MM.1S (cell line): ENCODE results near the gene PIK3R2.

ENCODE experiments used
- DNase-seq: peaks from one replicate; pipeline ENCODE4 v3.0.0-alpha.2; 2015
- H2AFZ ChIP-seq: fragments of 300-600 bp; sonication (generic); 2 replicates; pipeline ENCODE4 v1.6.0; 2016; ENCODE audit warnings: antibody characterized with exemption, low read length
- H3F3A ChIP-seq: fragments of 300-600 bp; sonication (generic); 2 replicates; pipeline ENCODE4 v1.6.1; 2016; ENCODE audit warnings: mild to moderate bottlenecking, antibody characterized with exemption, low read length, moderate library complexity, mixed read lengths; ENCODE audit not compliant: insufficient read depth
- H3K27ac ChIP-seq: fragments of 300-600 bp; sonication (generic); 2 replicates; pipeline ENCODE4 v1.5.1; 2016; ENCODE audit warnings: mild to moderate bottlenecking, low read length
- H3K27me3 ChIP-seq: fragments of 300-600 bp; sonication (generic); replicated peaks from 2 replicates; pipeline ENCODE4 v1.6.0; 2016; ENCODE audit warnings: low read length; ENCODE audit not compliant: insufficient read depth
- H3K36me3 ChIP-seq: fragments of 300-600 bp; sonication (generic); replicated peaks from 2 replicates; pipeline ENCODE4 v1.6.1; 2016; ENCODE audit warnings: mild to moderate bottlenecking, low read length, mixed read lengths; ENCODE audit not compliant: insufficient read depth
- H3K4me1 ChIP-seq: fragments of 300-600 bp; sonication (generic); 2 replicates; pipeline ENCODE4 v1.6.1; 2016; ENCODE audit warnings: low read length, mixed read lengths
- H3K4me2 ChIP-seq: fragments of 300-600 bp; sonication (generic); 2 replicates; pipeline ENCODE4 v1.6.0; 2016; ENCODE audit warnings: low read depth, low read length
- H3K4me3 ChIP-seq: fragments of 300-600 bp; sonication (generic); 2 replicates; pipeline ENCODE4 v1.5.1; 2016; ENCODE audit warnings: low read length, mixed read lengths
- H3K79me2 ChIP-seq: fragments of 300-600 bp; sonication (generic); 2 replicates; pipeline ENCODE4 v1.6.1; 2016; ENCODE audit warnings: mixed run types, low read length, mixed read lengths
- H3K9ac ChIP-seq: fragments of 300-600 bp; sonication (generic); 2 replicates; pipeline ENCODE4 v1.6.1; 2016; ENCODE audit warnings: low read length, mixed read lengths
- H3K9me2 ChIP-seq: fragments of 300-600 bp; sonication (generic); replicated peaks from 2 replicates; pipeline ENCODE4 v1.6.1; 2016; ENCODE audit warnings: mild to moderate bottlenecking, low read length, mixed read lengths; ENCODE audit not compliant: insufficient read depth
- H3K9me3 ChIP-seq: fragments of 300-600 bp; sonication (generic); replicated peaks from 2 replicates; pipeline ENCODE4 v1.6.1; 2016; ENCODE audit warnings: mild to moderate bottlenecking, low read length, mixed read lengths; ENCODE audit not compliant: insufficient read depth
- H4K20me1 ChIP-seq: fragments of 300-600 bp; sonication (generic); 2 replicates; pipeline ENCODE4 v1.6.1; 2016; ENCODE audit warnings: mild to moderate bottlenecking, low read length, moderate library complexity, mixed read lengths; ENCODE audit not compliant: insufficient read depth
- EZH2 ChIP-seq: fragments of 300-600 bp; sonication (generic); optimal IDR thresholded peaks from 2 replicates; pipeline ENCODE3; 2017; ENCODE audit warnings: low read depth, mild to moderate bottlenecking, antibody characterized with exemption, low read length, mixed read lengths
- EZH2phosphoT487 ChIP-seq: fragments of 300-600 bp; sonication (generic); IDR thresholded peaks from 2 replicates; pipeline ENCODE4 v1.6.1; 2018; ENCODE audit warnings: antibody characterized with exemption, low read length
- TF ChIP-seq, protein P1 (sequence below): fragments of 300-600 bp; sonication (generic); IDR thresholded peaks from 2 replicates; pipeline ENCODE4 v1.5.1; 2016; ENCODE audit warnings: antibody characterized with exemption, low read length, mixed read lengths

Gene PIK3R2

DNA sequence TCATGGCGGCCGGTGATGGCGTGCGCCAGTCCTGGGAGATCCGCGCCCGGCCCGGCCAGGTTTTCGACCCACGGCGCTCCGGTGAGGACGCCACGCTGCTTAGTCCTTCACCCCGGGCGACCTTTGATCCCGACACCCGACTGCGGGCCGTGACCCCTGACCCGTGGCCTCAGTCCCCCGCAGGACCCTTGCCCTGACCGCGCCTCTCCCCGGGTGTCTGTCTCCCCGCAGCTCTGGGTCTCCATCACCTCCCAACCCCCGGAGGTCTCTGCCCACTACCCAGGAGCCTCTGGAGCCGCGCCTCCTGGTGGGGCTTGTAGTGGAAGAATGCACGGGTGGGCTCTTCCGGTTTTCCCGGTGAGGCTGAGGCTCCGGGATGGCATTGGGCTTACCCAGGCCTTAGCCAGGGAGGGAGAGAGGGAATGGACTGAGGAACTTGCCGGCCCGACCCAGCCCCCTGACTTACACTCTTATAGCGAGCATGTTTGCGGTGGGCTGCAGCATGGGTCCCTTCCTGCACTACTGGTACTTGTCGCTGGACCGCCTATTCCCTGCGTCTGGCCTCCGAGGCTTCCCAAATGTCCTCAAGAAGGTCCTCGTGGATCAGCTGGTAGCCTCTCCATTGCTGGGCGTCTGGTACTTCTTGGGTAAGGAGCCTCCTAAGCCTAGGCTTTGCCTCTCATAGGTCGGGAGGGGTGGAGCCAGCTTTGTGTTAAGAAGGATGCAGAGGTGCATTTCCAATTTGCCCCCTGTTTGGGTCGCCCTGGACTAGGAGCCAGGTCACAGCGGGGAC lies 40.6 kb downstream of the PIK3R2 start:
- H3K4me3 ChIP-seq = peak overlapping the region; percentile 90
- no peaks in the 10 kb centered on the region for H3K27me3 ChIP-seq
- H3K9ac ChIP-seq = peak overlapping the region; percentile 73
- H4K20me1 ChIP-seq = no peaks in the 10 kb centered on the region
- H3K9me3 ChIP-seq = no peaks in the 10 kb centered on the region
- H3K9me2 ChIP-seq = no peaks in the 10 kb centered on the region
- H3K79me2 ChIP-seq = peaks cover 7% of the 10 kb centered on the region
- peaks cover 11% of the 10 kb centered on the region for H3F3A ChIP-seq
- peak overlapping the region; percentile 98 for H3K4me2 ChIP-seq
- TF ChIP-seq EZH2phosphoT487 = no peak
- TF ChIP-seq, protein P1, sequence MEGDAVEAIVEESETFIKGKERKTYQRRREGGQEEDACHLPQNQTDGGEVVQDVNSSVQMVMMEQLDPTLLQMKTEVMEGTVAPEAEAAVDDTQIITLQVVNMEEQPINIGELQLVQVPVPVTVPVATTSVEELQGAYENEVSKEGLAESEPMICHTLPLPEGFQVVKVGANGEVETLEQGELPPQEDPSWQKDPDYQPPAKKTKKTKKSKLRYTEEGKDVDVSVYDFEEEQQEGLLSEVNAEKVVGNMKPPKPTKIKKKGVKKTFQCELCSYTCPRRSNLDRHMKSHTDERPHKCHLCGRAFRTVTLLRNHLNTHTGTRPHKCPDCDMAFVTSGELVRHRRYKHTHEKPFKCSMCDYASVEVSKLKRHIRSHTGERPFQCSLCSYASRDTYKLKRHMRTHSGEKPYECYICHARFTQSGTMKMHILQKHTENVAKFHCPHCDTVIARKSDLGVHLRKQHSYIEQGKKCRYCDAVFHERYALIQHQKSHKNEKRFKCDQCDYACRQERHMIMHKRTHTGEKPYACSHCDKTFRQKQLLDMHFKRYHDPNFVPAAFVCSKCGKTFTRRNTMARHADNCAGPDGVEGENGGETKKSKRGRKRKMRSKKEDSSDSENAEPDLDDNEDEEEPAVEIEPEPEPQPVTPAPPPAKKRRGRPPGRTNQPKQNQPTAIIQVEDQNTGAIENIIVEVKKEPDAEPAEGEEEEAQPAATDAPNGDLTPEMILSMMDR = no peak
- no peak for TF ChIP-seq EZH2
- DNase-seq = no peak
- H3K4me1 ChIP-seq = peaks cover 8% of the 10 kb centered on the region; the same call in 1 of the 2 replicates
- peak overlapping the region; percentile 83 for H2AFZ ChIP-seq
- peak overlapping the region; percentile 24; the same call in 1 of the 2 replicates for H3K27ac ChIP-seq
- H3K36me3 ChIP-seq = no peaks in the 10 kb centered on the region

DNA sequence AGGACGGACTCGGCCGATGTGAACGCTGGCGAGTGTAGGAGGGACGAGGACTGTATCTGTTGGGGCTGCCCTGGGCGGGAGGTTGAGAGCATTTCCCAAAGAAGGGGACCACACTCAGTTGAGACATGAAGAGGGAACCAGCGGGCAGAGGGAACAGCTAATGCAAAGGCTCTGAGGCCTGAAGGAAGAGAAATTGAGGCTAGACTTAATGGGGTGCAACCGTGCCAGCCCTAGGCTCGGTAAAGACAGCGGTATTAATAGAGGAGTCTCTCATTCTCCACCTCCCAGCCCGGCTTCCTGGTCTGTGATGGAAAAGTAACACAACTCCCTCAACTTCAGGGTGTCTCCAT lies 41.2 kb downstream of the PIK3R2 start:
- peaks cover 11% of the 10 kb centered on the region for H3F3A ChIP-seq
- no peak for TF ChIP-seq EZH2phosphoT487
- no peak for TF ChIP-seq EZH2
- TF ChIP-seq, protein P1 = no peak
- no peak for DNase-seq
- peak overlapping the region; percentile 98 for H3K4me2 ChIP-seq
- no peaks in the 10 kb centered on the region for H3K9me2 ChIP-seq
- no peaks in the 10 kb centered on the region for H4K20me1 ChIP-seq
- no peaks in the 10 kb centered on the region for H3K27me3 ChIP-seq
- H3K79me2 ChIP-seq = peaks cover 7% of the 10 kb centered on the region
- H3K4me3 ChIP-seq = peak overlapping the region; percentile 90
- H3K4me1 ChIP-seq = peaks cover 8% of the 10 kb centered on the region; the same call in 1 of the 2 replicates
- no peak overlapping the region for H3K27ac ChIP-seq
- H3K36me3 ChIP-seq = no peaks in the 10 kb centered on the region
- H3K9me3 ChIP-seq = no peaks in the 10 kb centered on the region
- H2AFZ ChIP-seq = no peak overlapping the region
- no peak overlapping the region; the same call in 1 of the 2 replicates for H3K9ac ChIP-seq

DNA sequence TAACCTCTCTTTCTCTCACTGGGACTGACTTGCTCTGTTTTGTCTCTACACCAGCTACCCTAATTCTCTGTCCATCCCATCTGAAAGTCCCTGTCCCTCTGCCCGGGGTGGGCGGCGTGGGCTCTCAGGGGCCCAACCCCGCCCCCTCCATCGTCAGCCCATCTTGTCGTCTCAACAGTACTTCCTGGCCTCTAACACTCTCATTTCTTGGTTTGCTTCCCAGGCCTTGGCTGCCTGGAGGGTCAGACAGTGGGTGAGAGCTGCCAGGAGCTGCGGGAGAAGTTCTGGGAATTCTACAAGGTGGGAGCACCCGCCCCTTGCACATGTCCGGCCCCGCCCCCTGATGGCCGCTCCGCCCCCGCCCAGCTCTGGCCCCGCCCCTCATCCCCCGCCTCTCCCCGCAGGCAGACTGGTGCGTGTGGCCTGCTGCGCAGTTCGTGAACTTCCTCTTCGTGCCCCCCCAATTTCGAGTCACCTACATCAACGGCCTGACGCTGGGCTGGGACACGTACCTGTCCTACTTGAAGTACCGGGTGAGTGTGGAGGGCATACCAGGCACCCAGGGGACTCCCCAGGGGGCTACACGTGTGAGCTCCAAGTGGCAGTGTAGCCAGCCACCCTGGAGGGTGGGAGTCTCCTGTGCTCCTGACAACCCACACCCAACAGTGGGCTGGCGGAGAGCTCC lies 41.7 kb downstream of the PIK3R2 start:
- Histone ChIP-seq H3K4me2 (0 out of 2 replicates have a peak overlapping the region, but pooled peaks have one; percentile 98), H3K36me3 (no peaks in the 10 kb centered on the region), H3K4me3 (no peak overlapping the region), H2AFZ (no peak overlapping the region), H4K20me1 (no peaks in the 10 kb centered on the region), H3K27ac (no peak overlapping the region), H3K4me1 (peaks cover 8% of the 10 kb centered on the region; the same call in 1 of the 2 replicates), H3K9me3 (no peaks in the 10 kb centered on the region), H3K9me2 (no peaks in the 10 kb centered on the region), H3F3A (peaks cover 11% of the 10 kb centered on the region), H3K27me3 (no peaks in the 10 kb centered on the region), H3K79me2 (peaks cover 7% of the 10 kb centered on the region), H3K9ac (no peak overlapping the region)
- TF ChIP-seq EZH2phosphoT487 (no peak), EZH2 (no peak)
- TF ChIP-seq, protein P1 = no peak
- DNase-seq = no peak
